MM.1S (cell line): ENCODE data around the gene POLR2F.

ENCODE experiments used
- DNase-seq: peaks from one replicate; pipeline ENCODE4 v3.0.0-alpha.2; 2015
- H2AFZ ChIP-seq: fragments of 300-600 bp; sonication (generic); 2 replicates; pipeline ENCODE4 v1.6.0; 2016; ENCODE audit warnings: antibody characterized with exemption, low read length
- H3F3A ChIP-seq: fragments of 300-600 bp; sonication (generic); 2 replicates; pipeline ENCODE4 v1.6.1; 2016; ENCODE audit warnings: mild to moderate bottlenecking, antibody characterized with exemption, low read length, moderate library complexity, mixed read lengths; ENCODE audit not compliant: insufficient read depth
- H3K27ac ChIP-seq: fragments of 300-600 bp; sonication (generic); 2 replicates; pipeline ENCODE4 v1.5.1; 2016; ENCODE audit warnings: mild to moderate bottlenecking, low read length
- H3K27me3 ChIP-seq: fragments of 300-600 bp; sonication (generic); replicated peaks from 2 replicates; pipeline ENCODE4 v1.6.0; 2016; ENCODE audit warnings: low read length; ENCODE audit not compliant: insufficient read depth
- H3K36me3 ChIP-seq: fragments of 300-600 bp; sonication (generic); replicated peaks from 2 replicates; pipeline ENCODE4 v1.6.1; 2016; ENCODE audit warnings: mild to moderate bottlenecking, low read length, mixed read lengths; ENCODE audit not compliant: insufficient read depth
- H3K4me1 ChIP-seq: fragments of 300-600 bp; sonication (generic); 2 replicates; pipeline ENCODE4 v1.6.1; 2016; ENCODE audit warnings: low read length, mixed read lengths
- H3K4me2 ChIP-seq: fragments of 300-600 bp; sonication (generic); 2 replicates; pipeline ENCODE4 v1.6.0; 2016; ENCODE audit warnings: low read depth, low read length
- H3K4me3 ChIP-seq: fragments of 300-600 bp; sonication (generic); 2 replicates; pipeline ENCODE4 v1.5.1; 2016; ENCODE audit warnings: low read length, mixed read lengths
- H3K79me2 ChIP-seq: fragments of 300-600 bp; sonication (generic); 2 replicates; pipeline ENCODE4 v1.6.1; 2016; ENCODE audit warnings: mixed run types, low read length, mixed read lengths
- H3K9ac ChIP-seq: fragments of 300-600 bp; sonication (generic); 2 replicates; pipeline ENCODE4 v1.6.1; 2016; ENCODE audit warnings: low read length, mixed read lengths
- H3K9me2 ChIP-seq: fragments of 300-600 bp; sonication (generic); replicated peaks from 2 replicates; pipeline ENCODE4 v1.6.1; 2016; ENCODE audit warnings: mild to moderate bottlenecking, low read length, mixed read lengths; ENCODE audit not compliant: insufficient read depth
- H3K9me3 ChIP-seq: fragments of 300-600 bp; sonication (generic); replicated peaks from 2 replicates; pipeline ENCODE4 v1.6.1; 2016; ENCODE audit warnings: mild to moderate bottlenecking, low read length, mixed read lengths; ENCODE audit not compliant: insufficient read depth
- H4K20me1 ChIP-seq: fragments of 300-600 bp; sonication (generic); 2 replicates; pipeline ENCODE4 v1.6.1; 2016; ENCODE audit warnings: mild to moderate bottlenecking, low read length, moderate library complexity, mixed read lengths; ENCODE audit not compliant: insufficient read depth
- EZH2 ChIP-seq: fragments of 300-600 bp; sonication (generic); optimal IDR thresholded peaks from 2 replicates; pipeline ENCODE3; 2017; ENCODE audit warnings: low read depth, mild to moderate bottlenecking, antibody characterized with exemption, low read length, mixed read lengths
- EZH2phosphoT487 ChIP-seq: fragments of 300-600 bp; sonication (generic); IDR thresholded peaks from 2 replicates; pipeline ENCODE4 v1.6.1; 2018; ENCODE audit warnings: antibody characterized with exemption, low read length
- TF ChIP-seq, protein P1 (sequence below): fragments of 300-600 bp; sonication (generic); IDR thresholded peaks from 2 replicates; pipeline ENCODE4 v1.5.1; 2016; ENCODE audit warnings: antibody characterized with exemption, low read length, mixed read lengths

The POLR2F gene

DNA sequence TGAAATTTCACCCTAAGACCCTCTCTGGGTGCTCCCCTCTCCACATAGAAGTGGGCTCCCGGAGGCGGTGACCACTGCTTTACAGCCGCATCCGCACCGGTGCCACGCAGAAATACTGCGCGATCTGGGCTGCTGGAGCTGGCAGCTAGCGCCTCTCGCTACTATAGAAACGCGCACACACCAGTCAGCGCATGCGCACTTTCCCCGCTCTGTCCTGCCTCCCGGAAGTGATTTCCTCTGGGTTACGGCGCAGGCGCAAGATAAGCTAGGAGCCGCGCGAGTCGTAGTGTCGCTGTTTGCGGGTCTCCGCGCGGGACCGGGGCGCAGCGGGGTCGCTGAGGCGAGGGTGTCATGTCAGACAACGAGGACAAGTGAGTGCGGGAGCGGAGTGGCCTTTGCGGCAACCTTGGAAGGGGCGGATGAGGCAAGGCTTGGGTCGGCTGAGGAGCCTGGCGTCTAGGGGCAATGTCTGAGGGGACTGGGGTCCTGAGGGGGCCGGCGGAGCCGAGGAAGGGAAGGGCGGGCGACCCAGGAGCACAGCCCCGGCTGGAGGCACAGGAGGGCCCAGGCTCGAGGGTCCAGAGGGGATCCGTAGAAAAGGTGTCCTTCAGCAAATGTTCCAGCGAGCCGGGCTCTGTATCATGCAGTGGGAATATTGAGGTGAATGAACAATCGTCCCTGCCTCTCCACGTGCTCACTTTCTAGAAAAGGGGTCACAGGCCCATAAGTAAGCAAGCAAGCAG lies at the start of gene POLR2F, which contains the start of gene C22orf23:
Gene POLR2F, plus strand, starts transcription at position 263 of the 743 bp plus-strand sequence. Its CDS starts 89 bp downstream, at position 352.
Gene C22orf23, minus strand, starts transcription at position 165 of the 743 bp plus-strand sequence. CDS start 452 bp downstream, outside the sequence.
- H3K27me3 ChIP-seq = no peaks in the 10 kb centered on the region; the same call in 1 of the 2 replicates
- TF ChIP-seq EZH2 (no peak), EZH2phosphoT487 (no peak)
- TF ChIP-seq, protein P1, sequence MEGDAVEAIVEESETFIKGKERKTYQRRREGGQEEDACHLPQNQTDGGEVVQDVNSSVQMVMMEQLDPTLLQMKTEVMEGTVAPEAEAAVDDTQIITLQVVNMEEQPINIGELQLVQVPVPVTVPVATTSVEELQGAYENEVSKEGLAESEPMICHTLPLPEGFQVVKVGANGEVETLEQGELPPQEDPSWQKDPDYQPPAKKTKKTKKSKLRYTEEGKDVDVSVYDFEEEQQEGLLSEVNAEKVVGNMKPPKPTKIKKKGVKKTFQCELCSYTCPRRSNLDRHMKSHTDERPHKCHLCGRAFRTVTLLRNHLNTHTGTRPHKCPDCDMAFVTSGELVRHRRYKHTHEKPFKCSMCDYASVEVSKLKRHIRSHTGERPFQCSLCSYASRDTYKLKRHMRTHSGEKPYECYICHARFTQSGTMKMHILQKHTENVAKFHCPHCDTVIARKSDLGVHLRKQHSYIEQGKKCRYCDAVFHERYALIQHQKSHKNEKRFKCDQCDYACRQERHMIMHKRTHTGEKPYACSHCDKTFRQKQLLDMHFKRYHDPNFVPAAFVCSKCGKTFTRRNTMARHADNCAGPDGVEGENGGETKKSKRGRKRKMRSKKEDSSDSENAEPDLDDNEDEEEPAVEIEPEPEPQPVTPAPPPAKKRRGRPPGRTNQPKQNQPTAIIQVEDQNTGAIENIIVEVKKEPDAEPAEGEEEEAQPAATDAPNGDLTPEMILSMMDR = no peak
- no peak within 1 kb of the TSS for H3K27ac ChIP-seq
- DNase-seq = peak; percentile 98
- peak within 1 kb of the TSS; percentile 100 for H3K4me2 ChIP-seq
- H4K20me1 ChIP-seq = no peaks in the 10 kb centered on the region
- peak within 1 kb of the TSS; percentile 98 for H2AFZ ChIP-seq
- peaks cover 36% of the 10 kb centered on the region for H3K79me2 ChIP-seq
- H3K4me3 ChIP-seq = peak within 1 kb of the TSS; percentile 98
- peaks cover 7% of the 10 kb centered on the region for H3K4me1 ChIP-seq
- peaks cover 2% of the 10 kb centered on the region for H3K36me3 ChIP-seq
- no peaks in the 10 kb centered on the region for H3K9me3 ChIP-seq
- H3K9ac ChIP-seq = peak within 1 kb of the TSS; percentile 84
- H3F3A ChIP-seq = no peaks in the 10 kb centered on the region
- H3K9me2 ChIP-seq = no peaks in the 10 kb centered on the region

DNA sequence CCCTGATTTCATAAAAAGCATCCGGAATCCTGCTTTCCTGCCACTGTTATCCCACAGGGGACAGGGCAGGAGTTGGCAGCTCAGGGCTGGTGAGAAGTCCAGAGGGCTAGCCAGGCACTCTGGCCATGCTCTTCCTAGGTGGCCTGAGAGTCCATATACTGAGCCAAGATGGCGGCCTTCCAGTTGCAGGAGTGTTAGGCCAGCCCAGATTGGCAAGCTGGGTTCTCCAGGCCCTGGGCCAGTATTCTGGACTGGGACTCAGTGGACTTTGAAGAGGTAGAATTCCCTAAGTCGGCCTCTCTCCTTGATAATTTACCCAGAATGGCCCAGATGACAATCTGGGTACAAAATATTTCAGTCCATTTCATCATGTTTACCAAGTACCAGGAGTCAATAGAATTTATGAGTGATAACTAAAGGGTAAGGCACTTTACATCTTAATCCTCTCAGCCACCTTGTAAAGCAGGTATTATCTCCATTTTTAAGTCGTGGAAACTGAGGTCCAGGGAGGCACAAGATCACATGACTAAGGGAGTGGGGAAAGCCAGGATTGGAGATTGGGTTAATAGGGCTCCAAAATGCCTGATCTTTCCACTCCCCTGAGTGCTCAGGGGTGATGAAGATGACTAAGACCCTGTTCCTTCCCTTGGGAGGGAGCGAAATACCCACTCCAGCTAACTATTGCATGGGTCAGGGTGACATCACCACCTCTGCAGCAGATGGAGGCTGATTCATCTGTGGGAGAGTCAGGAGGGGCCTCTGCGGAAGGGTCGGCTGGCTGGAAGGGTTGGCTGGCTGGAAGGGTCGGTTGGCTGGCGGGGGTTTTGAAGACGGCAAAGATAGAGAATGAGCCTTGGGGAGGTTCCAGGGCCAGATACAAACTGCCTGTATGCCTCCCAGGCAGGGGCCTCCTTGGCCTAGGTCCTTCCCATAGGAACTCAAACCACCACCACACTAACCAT lies 48.6 kb upstream of the POLR2F start:
- Histone ChIP-seq H3K9me3 (no peaks in the 10 kb centered on the region), H2AFZ (peak overlapping the region; percentile 88), H3F3A (peaks cover 16% of the 10 kb centered on the region), H3K27me3 (no peaks in the 10 kb centered on the region), H3K9me2 (no peaks in the 10 kb centered on the region), H3K36me3 (no peaks in the 10 kb centered on the region), H4K20me1 (no peaks in the 10 kb centered on the region), H3K79me2 (peaks cover 12% of the 10 kb centered on the region), H3K4me1 (no peaks in the 10 kb centered on the region), H3K4me2 (no peak overlapping the region), H3K4me3 (no peak overlapping the region), H3K27ac (no peak overlapping the region), H3K9ac (no peak overlapping the region)
- TF ChIP-seq, protein P1 = no peak
- no peak for TF ChIP-seq EZH2phosphoT487
- TF ChIP-seq EZH2 = no peak
- no peak for DNase-seq

DNA sequence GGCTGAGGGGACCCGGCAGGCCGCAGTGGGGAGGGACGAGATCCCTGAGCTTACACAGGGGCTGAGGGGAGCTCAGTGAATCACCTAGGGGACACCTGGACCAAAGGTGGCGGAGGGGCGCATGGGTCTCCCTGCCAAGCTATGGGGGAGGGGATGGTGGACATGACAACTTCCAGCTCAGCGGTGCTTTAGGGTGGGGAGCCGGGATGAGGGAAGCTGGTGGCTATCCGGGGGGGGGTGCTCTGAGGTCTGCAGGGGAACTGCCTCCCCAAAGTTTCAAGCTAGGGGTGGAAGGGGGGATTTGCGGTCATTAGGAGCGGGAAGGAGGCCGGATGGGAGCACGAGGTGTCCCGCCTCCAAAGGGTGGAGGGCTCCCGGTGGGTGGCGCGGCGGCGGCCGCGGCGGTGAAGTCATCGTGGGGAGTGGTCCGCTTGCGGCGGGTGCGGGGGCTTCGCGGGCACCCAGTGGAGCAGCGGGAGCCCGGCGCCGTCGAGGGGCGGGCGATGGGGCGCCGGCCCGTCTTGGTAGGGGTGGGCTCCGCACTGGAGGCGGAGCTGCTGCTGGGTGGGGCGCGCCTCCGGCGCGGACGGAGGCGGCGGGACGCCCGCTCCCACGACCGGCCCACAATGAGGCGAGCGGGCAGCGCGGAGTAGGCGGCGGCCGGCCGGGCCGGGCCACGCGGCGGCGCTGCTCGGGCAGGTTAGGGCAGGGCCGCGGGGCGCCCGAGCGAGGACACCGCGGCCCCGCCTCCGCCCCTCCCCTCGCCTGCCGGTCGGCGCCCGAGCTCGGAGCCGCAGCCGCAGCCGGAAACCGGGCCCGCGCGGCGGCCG lies 47.8 kb upstream of the POLR2F start, which contains the start of gene MICALL1:
Gene MICALL1, plus strand, starts transcription at position 764 of the 830 bp plus-strand sequence. CDS start 126 bp downstream, outside the sequence.
- H4K20me1 ChIP-seq = no peaks in the 10 kb centered on the region
- no peak within 1 kb of the TSS for H3K27ac ChIP-seq
- TF ChIP-seq EZH2phosphoT487 (no peak), EZH2 (no peak)
- TF ChIP-seq, protein P1 = no peak
- peak within 1 kb of the TSS; percentile 62 for H3K9ac ChIP-seq
- peak within 1 kb of the TSS; percentile 65 for H3K4me3 ChIP-seq
- H3K4me2 ChIP-seq = peak within 1 kb of the TSS; percentile 98
- no peaks in the 10 kb centered on the region for H3K9me2 ChIP-seq
- no peaks in the 10 kb centered on the region for H3K9me3 ChIP-seq
- no peaks in the 10 kb centered on the region for H3K27me3 ChIP-seq
- peak; percentile 80 for DNase-seq
- H3F3A ChIP-seq = peaks cover 16% of the 10 kb centered on the region
- peak within 1 kb of the TSS; percentile 88 for H2AFZ ChIP-seq
- H3K79me2 ChIP-seq = peaks cover 12% of the 10 kb centered on the region
- H3K36me3 ChIP-seq = no peaks in the 10 kb centered on the region
- H3K4me1 ChIP-seq = no peaks in the 10 kb centered on the region
